Fibroblast of villous mesenchyme (primary cell): ENCODE data around the gene CNFN. TPM values are rescaled to one million over a fixed set of nuclear protein-coding genes. Genes with fewer than 3 reads are reported as not detected.

Experiments used
- DNase-seq: peaks from one replicate; pipeline ENCODE4 v3.0.0-alpha.2; 2010; ENCODE audit warnings: low read depth
- H3K4me3 ChIP-seq: 2 replicates; pipeline ENCODE4 v1.5.1; 2011; ENCODE audit warnings: low read depth, mild to moderate bottlenecking, low read length
- total RNA-seq: library from RNA; depleted of rRNA; stranded (reverse); fragments of >200 nt; gene quantifications from 2 replicates; pipeline ENCODE4 v1.2.3, GENCODE V29; 2012
- TF ChIP-seq, protein P1 (sequence below): IDR thresholded peaks from 2 replicates; pipeline ENCODE4 v1.5.1; 2012; ENCODE audit warnings: low read depth, mild to moderate bottlenecking, low read length; ENCODE audit not compliant: insufficient read depth

The CNFN gene
- total RNA-seq, 1 donor = not detected

DNA sequence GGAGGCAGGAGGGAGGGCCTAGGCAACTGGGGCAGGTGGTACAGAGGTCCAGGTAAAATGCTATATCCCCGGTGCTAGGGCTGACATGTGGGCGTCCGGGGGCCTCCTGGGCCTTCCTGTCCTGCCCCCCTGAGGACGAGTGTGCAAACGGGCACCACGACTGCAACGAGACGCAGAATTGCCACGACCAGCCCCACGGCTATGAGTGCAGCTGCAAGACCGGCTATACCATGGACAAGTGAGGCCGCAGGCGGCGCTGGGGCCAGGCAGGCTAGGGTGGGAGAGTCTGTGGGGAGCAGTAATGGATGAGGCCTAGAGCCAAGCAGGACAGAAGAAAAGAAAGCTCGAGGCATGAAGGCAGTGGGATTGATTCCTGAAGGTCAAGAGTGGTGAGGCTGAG lies 21.3 kb downstream of the CNFN start:
- DNase-seq = no peak
- H3K4me3 ChIP-seq = no peak overlapping the region
- TF ChIP-seq, protein P1, sequence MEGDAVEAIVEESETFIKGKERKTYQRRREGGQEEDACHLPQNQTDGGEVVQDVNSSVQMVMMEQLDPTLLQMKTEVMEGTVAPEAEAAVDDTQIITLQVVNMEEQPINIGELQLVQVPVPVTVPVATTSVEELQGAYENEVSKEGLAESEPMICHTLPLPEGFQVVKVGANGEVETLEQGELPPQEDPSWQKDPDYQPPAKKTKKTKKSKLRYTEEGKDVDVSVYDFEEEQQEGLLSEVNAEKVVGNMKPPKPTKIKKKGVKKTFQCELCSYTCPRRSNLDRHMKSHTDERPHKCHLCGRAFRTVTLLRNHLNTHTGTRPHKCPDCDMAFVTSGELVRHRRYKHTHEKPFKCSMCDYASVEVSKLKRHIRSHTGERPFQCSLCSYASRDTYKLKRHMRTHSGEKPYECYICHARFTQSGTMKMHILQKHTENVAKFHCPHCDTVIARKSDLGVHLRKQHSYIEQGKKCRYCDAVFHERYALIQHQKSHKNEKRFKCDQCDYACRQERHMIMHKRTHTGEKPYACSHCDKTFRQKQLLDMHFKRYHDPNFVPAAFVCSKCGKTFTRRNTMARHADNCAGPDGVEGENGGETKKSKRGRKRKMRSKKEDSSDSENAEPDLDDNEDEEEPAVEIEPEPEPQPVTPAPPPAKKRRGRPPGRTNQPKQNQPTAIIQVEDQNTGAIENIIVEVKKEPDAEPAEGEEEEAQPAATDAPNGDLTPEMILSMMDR = no peak

DNA sequence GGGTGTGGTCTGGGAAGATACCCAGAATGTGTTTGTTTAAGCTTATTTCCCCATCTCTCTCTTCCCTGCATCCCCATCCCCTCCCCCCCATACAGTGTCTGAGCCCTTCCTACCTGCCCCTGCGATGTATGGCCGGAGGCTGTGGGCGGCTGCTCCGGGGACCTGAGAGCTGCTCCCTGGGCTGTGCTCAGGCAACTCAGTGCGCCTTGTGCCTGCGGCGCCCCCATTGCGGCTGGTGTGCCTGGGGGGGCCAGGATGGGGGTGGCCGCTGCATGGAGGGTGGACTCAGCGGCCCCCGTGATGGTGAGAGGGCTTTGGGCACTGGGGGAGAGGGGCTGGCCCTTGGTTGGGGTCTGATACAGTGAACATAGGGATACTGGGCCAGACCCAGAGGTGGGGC lies 21.7 kb downstream of the CNFN start:
- TF ChIP-seq, protein P1 = no peak
- H3K4me3 ChIP-seq = no peak overlapping the region
- no peak for DNase-seq

DNA sequence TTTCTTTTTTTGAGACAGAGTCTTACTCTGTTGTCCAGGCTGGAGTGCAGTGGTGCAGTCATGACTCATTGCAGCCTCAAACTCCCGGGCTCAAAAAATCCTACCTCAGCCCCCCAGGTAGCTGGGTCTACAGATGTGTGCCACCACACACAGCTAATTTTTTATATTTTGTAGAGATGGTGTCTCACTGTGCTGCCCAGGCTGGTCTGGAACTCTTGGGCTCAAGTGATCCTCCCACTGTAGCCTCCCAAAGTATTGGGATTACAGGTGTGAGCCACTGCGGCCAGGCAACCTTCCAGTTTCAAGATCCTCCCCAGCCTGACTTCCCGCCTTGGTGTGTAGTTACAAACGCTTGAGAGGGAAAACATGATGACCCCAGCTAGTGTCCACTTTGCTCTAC lies 22.2 kb downstream of the CNFN start:
- TF ChIP-seq, protein P1 = no peak
- no peak for DNase-seq
- no peak overlapping the region for H3K4me3 ChIP-seq

DNA sequence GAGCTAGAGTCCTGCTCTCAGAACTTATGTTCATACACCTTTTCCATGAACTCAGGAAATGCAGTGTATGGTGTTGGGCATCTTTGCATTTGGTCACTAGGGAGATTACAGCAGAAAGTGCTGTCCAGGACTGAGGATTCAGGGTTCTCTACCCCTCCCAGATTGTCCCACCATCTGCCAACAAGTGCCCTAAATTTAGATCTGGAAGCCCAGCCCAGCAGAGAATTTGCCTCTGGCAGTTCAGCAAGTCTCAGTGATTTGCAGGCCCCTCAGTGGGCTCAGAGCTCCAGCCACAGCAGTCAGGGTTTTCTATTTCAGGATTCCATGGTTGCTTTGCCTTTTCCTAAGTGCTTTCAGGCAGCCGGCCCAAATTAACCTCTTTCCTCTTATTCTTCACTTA lies 23.4 kb downstream of the CNFN start:
- TF ChIP-seq, protein P1 = no peak

DNA sequence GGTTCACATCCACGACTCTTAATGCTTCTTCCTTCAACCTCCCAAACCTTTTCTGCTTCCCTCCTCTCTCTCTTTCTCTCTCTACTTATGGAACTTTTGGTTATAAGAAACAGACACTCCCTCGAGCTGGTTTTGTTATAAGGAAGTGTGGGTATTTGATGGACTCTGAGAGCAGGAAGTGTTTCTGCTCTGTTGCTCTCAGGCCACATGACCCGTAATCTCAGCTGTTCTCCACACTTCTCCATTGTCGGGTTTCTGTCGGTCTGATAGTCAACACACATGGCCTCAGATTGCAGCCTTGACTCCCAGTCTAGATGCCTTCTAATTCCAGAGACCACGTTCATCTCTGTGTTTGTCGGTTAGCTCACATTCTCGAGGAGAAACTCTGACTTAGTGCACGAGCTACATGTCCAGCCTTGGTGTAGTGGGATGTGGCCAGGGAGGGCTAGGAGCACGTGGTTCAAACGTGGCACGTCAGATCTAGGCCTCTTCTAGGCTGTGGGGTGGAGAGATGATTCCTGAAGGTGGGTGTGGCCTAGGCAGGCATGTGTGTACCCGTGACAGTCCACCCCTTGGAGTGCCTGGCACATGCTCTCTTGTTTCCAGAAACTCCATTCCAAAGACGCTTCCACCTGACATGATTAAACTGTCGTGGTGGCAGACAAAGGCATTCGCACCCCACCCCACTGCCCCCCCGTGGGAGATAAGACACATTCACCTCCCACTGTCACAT lies 26.3 kb downstream of the CNFN start:
- no peak overlapping the region for H3K4me3 ChIP-seq
- DNase-seq = no peak
- TF ChIP-seq, protein P1 = no peak

More for the DNA sequence above, 23.4 kb downstream of the CNFN start:
- DNase-seq = no peak
- H3K4me3 ChIP-seq = no peak overlapping the region

DNA sequence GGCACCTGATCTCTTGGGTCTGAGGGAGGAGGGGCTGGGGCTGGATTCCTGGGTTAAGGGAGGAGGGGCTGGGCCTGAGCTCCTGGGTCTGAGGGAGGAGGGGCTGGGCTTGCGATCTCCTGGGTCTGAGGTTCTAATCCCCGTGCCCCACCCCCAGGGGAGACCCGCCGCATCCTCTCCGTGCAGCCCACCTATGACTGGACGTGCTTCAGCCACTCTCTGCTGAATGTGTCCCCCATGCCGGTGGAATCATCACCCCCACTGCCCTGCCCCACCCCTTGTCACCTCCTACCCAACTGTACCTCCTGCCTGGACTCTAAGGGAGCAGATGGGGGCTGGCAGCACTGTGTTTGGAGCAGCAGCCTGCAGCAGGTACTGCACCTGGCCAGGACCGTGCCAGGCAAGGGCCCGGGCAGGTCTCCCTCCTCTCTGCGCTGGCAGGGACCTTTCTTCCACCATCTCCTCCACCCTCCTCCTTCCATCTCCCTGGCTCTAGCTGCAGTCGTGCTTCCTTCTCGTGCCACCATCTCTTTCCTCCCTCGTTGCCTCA lies 27.1 kb downstream of the CNFN start:
- TF ChIP-seq, protein P1 = no peak
- DNase-seq = no peak

More for the DNA sequence above, 27.1 kb downstream of the CNFN start:
- H3K4me3 ChIP-seq = no peak overlapping the region
